ENCODE data around the gene CHCHD6.

CHCHD6 gene

DNA sequence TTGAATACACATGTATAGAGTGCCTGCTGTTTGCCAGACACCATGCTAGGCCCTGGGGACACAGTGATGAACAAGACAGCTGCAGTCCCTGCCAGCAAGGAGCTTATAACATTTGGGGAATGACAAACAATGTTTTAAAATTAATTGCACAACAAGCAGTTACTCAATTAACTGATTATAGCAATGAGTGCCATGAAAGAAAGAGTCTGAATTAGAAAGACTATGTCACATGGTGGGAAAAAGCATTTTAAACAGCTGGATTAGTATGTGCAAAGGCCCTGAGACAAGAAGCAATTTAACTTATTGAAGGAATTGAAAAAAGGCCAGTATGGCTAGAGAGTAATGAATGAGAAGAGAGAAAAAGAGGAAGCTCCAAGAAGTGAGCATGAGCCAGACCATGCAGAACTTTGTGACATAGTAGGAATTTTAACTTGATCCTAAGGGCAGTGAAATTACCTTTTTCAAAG, 214.3 kb downstream of the CHCHD6 start:
- H3K4me1 Mint-ChIP-seq = peaks cover 1% of the 10 kb centered on the region
- peaks cover 18% of the 10 kb centered on the region for H3K9me3 Mint-ChIP-seq
- TF ChIP-seq, protein P1, sequence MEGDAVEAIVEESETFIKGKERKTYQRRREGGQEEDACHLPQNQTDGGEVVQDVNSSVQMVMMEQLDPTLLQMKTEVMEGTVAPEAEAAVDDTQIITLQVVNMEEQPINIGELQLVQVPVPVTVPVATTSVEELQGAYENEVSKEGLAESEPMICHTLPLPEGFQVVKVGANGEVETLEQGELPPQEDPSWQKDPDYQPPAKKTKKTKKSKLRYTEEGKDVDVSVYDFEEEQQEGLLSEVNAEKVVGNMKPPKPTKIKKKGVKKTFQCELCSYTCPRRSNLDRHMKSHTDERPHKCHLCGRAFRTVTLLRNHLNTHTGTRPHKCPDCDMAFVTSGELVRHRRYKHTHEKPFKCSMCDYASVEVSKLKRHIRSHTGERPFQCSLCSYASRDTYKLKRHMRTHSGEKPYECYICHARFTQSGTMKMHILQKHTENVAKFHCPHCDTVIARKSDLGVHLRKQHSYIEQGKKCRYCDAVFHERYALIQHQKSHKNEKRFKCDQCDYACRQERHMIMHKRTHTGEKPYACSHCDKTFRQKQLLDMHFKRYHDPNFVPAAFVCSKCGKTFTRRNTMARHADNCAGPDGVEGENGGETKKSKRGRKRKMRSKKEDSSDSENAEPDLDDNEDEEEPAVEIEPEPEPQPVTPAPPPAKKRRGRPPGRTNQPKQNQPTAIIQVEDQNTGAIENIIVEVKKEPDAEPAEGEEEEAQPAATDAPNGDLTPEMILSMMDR (IDR thresholded peaks at IDR 0.05) = no peak
- H3K27ac Mint-ChIP-seq = no peak overlapping the region
- peaks cover 38% of the 10 kb centered on the region for H3K36me3 Mint-ChIP-seq (ENCODE audit: low read depth)
- H3K27me3 Mint-ChIP-seq (ENCODE audit: low read depth, poor library complexity) = no peaks in the 10 kb centered on the region
- no peak for DNase-seq
- H3K4me3 Mint-ChIP-seq = no peak overlapping the region

DNA sequence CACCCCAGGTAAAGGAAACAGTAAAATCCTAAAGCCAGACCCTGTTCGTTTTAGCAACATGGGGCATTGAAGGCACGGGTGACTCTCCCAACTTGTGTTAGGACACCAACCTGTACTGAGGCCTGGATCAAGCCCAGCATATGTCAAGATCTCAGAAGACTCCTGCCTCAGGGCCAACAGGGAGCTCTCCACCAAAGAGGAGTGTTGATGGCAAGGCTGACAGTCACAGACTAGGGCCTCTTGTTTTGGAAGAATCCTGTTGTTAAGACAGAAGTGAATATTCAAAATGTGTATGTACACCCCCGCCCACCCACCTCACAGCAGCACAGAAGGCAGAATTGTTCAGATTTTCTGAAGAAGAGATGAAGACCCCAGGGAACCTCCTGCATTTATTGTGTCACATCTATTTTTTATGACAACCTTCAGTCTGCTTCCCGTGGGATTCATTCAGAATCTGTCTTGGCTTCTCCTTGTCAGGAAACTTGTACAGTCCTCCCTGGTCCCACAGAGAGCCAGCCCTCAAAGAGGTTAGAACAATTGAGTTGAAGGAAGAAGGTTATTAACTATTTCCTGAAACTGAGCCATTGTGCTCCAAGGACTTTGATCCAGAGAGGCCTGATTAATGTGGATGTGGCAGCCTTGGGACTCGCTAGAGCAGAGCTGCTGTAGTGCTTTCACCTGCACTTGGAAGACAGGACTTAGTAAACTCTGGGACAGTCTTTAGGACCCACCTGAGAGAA, 217.2 kb downstream of the CHCHD6 start:
- Mint-ChIP-seq H3K9me3 (peaks cover 18% of the 10 kb centered on the region), H3K27me3 (ENCODE audit: low read depth, poor library complexity) (peaks cover 4% of the 10 kb centered on the region), H3K4me3 (no peak overlapping the region), H3K36me3 (ENCODE audit: low read depth) (peaks cover 31% of the 10 kb centered on the region), H3K4me1 (peaks cover 18% of the 10 kb centered on the region), H3K27ac (no peak overlapping the region)
- TF ChIP-seq, protein P1 (IDR thresholded peaks at IDR 0.05) = no peak
- no peak for DNase-seq

- H3K36me3 Mint-ChIP-seq (ENCODE audit: low read depth) = peaks cover 27% of the 10 kb centered on the region
- no peak overlapping the region for H3K4me3 Mint-ChIP-seq
- no peak for DNase-seq
- peak overlapping the region; percentile 89 for H3K27ac Mint-ChIP-seq
- peaks cover 18% of the 10 kb centered on the region for H3K9me3 Mint-ChIP-seq
- H3K27me3 Mint-ChIP-seq (ENCODE audit: low read depth, poor library complexity) = peaks cover 9% of the 10 kb centered on the region
- H3K4me1 Mint-ChIP-seq = peaks cover 27% of the 10 kb centered on the region
- TF ChIP-seq, protein P1 (IDR thresholded peaks at IDR 0.05) = no peak
Measured at GRCh38 chr3:126922466-126922865, 218.4 kb downstream of the CHCHD6 start.

GRCh38 chr3:126923423-126923822, 219.4 kb downstream of the CHCHD6 start:
- peaks cover 21% of the 10 kb centered on the region for H3K36me3 Mint-ChIP-seq (ENCODE audit: low read depth)
- H3K27ac Mint-ChIP-seq = no peak overlapping the region
- peaks cover 9% of the 10 kb centered on the region for H3K27me3 Mint-ChIP-seq (ENCODE audit: low read depth, poor library complexity)
- H3K9me3 Mint-ChIP-seq = peaks cover 18% of the 10 kb centered on the region
- no peak for DNase-seq
- H3K4me1 Mint-ChIP-seq = peaks cover 27% of the 10 kb centered on the region
- TF ChIP-seq, protein P1 (IDR thresholded peaks at IDR 0.05) = no peak
- H3K4me3 Mint-ChIP-seq = no peak overlapping the region

DNA sequence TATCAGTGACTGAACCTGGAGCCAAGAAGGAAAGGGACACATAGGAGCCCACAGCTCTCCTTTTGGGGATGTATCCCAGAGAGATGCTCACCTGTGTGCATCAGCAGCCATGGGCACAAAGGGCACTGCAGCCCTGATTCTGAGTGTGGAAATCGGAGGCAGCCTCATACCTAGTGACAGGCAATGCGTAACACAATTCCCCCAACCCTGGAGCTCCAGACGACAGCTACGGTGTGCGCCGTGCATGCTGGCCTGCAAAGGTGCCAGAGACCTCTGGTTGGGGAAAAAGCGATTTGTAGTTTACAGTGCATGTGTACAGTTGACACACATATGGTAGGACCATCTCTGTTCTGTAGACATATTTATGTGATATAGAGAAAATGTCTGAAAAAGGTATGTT, 219.9 kb downstream of the CHCHD6 start:
- Mint-ChIP-seq H3K9me3 (peaks cover 16% of the 10 kb centered on the region), H3K27ac (no peak overlapping the region), H3K4me3 (no peak overlapping the region), H3K27me3 (ENCODE audit: low read depth, poor library complexity) (peaks cover 9% of the 10 kb centered on the region), H3K4me1 (peaks cover 27% of the 10 kb centered on the region), H3K36me3 (ENCODE audit: low read depth) (peaks cover 17% of the 10 kb centered on the region)
- no peak for DNase-seq
- TF ChIP-seq, protein P1 (IDR thresholded peaks at IDR 0.05) = no peak

DNA sequence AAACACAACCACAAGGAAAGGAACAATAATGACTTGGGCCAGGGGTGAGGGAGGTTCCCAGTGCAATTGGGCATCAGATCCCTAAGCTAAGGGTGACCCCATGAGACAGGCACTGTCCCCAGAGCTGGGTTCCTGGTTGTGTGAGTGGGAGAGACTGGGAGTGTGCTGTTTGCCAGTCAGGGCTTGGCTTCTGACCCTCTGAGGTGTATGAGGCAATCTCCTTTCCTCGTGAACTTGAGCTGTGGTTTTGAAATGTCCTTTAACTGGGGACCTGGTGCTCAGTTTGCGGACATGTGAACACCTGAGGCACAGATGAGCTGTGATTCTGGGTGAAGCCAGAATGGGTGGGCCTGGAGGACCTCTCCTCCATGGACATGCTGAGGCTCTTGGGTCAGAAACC, 220.4 kb downstream of the CHCHD6 start:
- Mint-ChIP-seq H3K4me1 (peaks cover 30% of the 10 kb centered on the region), H3K4me3 (no peak overlapping the region), H3K9me3 (peaks cover 15% of the 10 kb centered on the region), H3K27ac (no peak overlapping the region), H3K27me3 (ENCODE audit: low read depth, poor library complexity) (peaks cover 9% of the 10 kb centered on the region), H3K36me3 (ENCODE audit: low read depth) (peaks cover 15% of the 10 kb centered on the region)
- TF ChIP-seq, protein P1 (IDR thresholded peaks at IDR 0.05) = no peak
- no peak for DNase-seq

Data from nephron progenitor cell (in vitro differentiated cells).